Cardiac fibroblast (primary cell): ENCODE results near the gene ART3.

Experiments used
- DNase-seq, 2 donors: peaks; one replicate each; pipeline versions ENCODE4 v3.0.0 to v3.0.0-alpha.2; 2010; ENCODE audit warnings: low read depth in 2 of 2
- H3K4me3 ChIP-seq, 2 donors: replicated peaks in 1 of 2; 1 replicate in 1 of 2; 2 replicates in 1 of 2; pipeline ENCODE4 v1.5.1; 2011; ENCODE audit warnings: low read depth in 2 of 2, low read length in 2 of 2, mild to moderate bottlenecking in 2 of 2, moderate library complexity in 1 of 2
- CTCF ChIP-seq: IDR thresholded peaks from one replicate; pipeline ENCODE4 v1.5.1; 2011; ENCODE audit warnings: low read depth, mild to moderate bottlenecking, low read length, inconsistent platforms

The ART3 gene

DNA sequence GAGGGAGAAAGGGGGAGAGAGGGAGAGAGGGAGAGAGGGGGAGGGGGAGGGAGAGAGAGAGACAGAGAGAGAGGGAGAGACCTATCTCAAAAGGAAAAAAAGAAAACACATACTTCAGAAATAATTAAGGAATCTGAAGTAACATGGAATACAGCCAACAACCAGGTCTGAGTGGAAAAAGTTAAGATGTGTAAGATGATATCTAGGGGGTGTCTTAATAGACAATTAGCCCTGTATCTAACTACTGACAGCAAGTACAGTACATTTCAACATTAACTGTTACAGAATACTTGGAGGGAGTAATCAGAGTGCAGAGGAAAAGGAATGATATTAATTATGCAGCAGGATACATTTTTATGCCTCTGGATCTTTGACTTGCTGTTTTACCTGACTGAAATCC is 51.3 kb downstream of the ART3 start:
- no peak for TF ChIP-seq CTCF
- DNase-seq: no peak

DNA sequence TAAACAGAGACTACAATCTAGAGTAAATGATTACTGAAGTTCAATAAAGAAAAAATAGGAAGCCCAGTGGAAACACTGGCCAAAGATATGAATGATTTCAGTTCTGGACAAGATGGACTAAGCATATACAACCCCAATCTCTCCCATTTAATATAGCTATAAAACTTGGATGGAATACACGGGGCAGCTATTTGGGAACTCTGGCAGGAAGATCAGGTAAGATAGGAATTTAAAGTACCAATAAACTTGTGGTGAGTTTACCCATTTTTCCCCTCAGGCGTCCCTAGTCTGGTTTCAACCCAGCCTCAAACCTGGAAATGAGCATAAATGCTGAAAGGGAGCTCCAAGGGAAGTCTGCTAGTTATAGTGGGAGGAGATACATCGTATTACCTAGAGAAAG is 53.2 kb downstream of the ART3 start:
- H3K4me3 ChIP-seq: no peak overlapping the region
- TF ChIP-seq CTCF: no peak
- DNase-seq: no peak

More for the DNA sequence above, 51.3 kb downstream of the ART3 start:
- no peak overlapping the region for H3K4me3 ChIP-seq

DNA sequence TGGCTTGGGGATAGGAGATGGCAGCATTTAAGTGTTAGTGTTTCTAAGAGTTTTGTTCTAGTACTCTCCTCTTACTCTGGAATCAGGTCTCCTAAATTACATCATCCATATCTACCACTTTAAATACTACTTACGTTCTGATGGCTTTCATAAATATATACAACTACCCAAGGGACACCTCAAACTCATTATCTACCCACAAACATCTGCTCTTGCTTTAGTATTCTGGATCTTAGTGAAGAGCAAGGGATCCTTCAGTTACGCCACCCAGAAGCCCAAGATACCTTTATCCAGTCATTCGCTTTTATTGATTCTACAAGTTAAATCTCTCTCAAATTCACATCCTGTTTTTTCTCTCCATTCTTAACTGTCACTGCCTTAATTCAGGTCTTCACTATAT is 66.7 kb downstream of the ART3 start:
- no peak overlapping the region for H3K4me3 ChIP-seq
- TF ChIP-seq CTCF: no peak
- DNase-seq: no peak

GRCh38 chr4:76144546-76144945 is 70.0 kb downstream of the ART3 start:
- no peak for DNase-seq
- no peak for TF ChIP-seq CTCF
- no peak overlapping the region for H3K4me3 ChIP-seq

DNA sequence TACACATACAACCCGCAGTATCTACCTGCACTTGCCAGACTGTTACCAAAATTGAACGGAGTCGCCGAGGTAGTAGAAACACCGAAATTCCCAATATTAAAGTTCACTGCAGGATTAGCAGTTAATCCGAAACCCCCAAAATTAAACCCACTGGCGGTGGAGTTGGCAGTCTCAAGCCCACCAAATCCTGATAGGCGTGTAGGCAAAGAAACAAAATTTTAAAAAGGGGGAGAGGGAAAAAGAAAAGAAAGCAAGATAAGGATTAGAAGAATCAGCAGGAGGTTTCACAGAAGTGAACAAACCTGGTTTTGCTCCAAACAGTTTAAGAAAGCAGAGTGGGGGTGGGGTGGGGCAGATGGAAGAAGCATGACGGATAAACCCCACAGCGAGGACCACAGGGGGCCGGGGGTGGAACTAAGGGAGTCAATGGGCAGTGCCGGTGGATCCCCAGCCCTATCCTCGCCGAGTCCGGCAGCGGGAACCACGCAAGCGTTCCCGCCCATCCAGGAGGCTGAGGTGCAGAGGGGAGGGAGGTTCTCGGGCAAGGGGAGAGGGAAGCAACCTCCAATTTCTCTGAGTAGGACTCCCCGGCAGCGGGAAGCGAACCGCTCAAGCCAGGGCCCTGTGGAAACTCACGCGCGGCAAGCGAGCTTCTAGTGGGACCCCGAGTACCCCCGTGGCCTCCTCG is 73.1 kb downstream of the ART3 start:
- DNase-seq: peak; percentile 81 to 82
- TF ChIP-seq CTCF: no peak
- H3K4me3 ChIP-seq: peak overlapping the region; percentile 84 to 97

GRCh38 chr4:76148142-76148865 is 73.8 kb downstream of the ART3 start, which contains the start of gene NUP54:
Gene NUP54 (minus strand): TSS chr4:76148397. CDS start chr4:76148374, 23 bp downstream.
- peak within 1 kb of the TSS; percentile 84 to 97 for H3K4me3 ChIP-seq
- TF ChIP-seq CTCF: no peak
- DNase-seq: peak; percentile 96 to 97
